ENCODE measurements around the gene SOD2.
A peak's percentile ranks its signal among the peaks of the same experiment; 100 is the strongest.
"Not testable (repeated sequence)": the region's sequence is repeated elsewhere in the genome, so short reads cannot be mapped to it uniquely, and the experiment has no call there.

Gene SOD2

DNA sequence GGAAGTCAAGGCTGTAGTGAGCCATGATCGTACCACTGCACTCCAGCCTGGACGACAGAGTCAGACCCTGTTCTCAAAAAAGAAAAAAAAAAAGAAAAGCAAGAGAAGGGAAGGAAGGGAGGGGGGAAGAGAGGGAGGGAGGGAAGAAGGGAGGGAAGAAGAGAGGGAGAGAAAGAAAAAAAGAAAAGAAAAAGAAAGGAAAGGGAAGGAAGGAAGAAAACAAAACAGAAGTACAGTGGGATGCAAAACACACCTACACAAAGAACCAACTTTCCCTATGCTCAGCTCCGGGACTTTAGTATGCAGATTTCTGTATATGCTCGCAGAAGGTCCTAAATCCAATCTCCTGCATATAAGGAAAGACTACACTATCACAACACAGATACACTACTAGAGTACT, 31.7 kb upstream of the SOD2 start:
- Histone ChIP-seq H3K36me3 (ENCODE audit: control insufficient read depth, insufficient read depth, low read length) (no peaks in the 10 kb centered on the region; the same call in none of the 2 replicates), H3K4me3 (replicated peaks; ENCODE audit: low read depth, low read length) (no peak overlapping the region), H3K27me3 (replicated peaks; ENCODE audit: control insufficient read depth, insufficient read depth, low read length) (no peaks in the 10 kb centered on the region)
- DNase-seq (ENCODE audit: extremely low read depth, insufficient read length), result no peak
- no peak for TF ChIP-seq CTCF (IDR thresholded peaks at IDR 0.05; ENCODE audit: insufficient read depth, low read length, poor library complexity, severe bottlenecking)

- H3K27me3 ChIP-seq (replicated peaks; ENCODE audit: control insufficient read depth, insufficient read depth, low read length), result no peaks in the 10 kb centered on the region
- no peak for TF ChIP-seq CTCF (IDR thresholded peaks at IDR 0.05; ENCODE audit: insufficient read depth, low read length, poor library complexity, severe bottlenecking)
- H3K4me3 ChIP-seq (replicated peaks; ENCODE audit: low read depth, low read length), result no peak overlapping the region
- H3K36me3 ChIP-seq (ENCODE audit: control insufficient read depth, insufficient read depth, low read length), result no peaks in the 10 kb centered on the region; the same call in none of the 2 replicates
- DNase-seq (ENCODE audit: extremely low read depth, insufficient read length), result no peak
These were observed 30.2 kb upstream of the SOD2 start for GRCh38 chr6:159723259-159723658.

GRCh38 chr6:159722655-159723054, 29.6 kb upstream of the SOD2 start:
- Histone ChIP-seq H3K36me3 (ENCODE audit: control insufficient read depth, insufficient read depth, low read length) (no peaks in the 10 kb centered on the region; the same call in none of the 2 replicates), H3K4me3 (replicated peaks; ENCODE audit: low read depth, low read length) (no peak overlapping the region), H3K27me3 (replicated peaks; ENCODE audit: control insufficient read depth, insufficient read depth, low read length) (no peaks in the 10 kb centered on the region)
- DNase-seq (ENCODE audit: extremely low read depth, insufficient read length), result no peak
- TF ChIP-seq CTCF (IDR thresholded peaks at IDR 0.05; ENCODE audit: insufficient read depth, low read length, poor library complexity, severe bottlenecking), result no peak

DNA sequence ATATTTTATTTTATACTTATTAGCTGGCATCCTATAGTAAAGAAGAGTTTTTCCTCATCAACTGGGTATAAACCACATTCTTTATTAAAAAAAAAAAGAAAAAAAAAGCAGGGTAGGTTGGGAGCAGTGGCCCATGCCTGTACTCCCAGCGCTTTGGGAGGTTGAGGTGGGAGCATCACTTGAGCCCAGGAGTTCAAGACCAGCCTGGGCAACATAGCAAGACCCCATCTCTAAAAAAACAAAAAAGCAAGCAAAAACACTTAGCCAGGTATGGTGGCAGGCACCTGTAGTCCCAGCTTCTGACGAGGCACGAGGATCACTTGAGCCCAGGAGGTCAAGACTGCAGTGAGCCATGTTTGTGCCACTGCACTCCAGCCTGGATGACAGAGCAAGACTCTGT, 28.9 kb upstream of the SOD2 start:
- DNase-seq (ENCODE audit: extremely low read depth, insufficient read length); H3K4me3 ChIP-seq (replicated peaks; ENCODE audit: low read depth, low read length); H3K27me3 ChIP-seq (replicated peaks; ENCODE audit: control insufficient read depth, insufficient read depth, low read length): not testable (repeated sequence)

GRCh38 chr6:159720708-159721107, 27.7 kb upstream of the SOD2 start:
- no peaks in the 10 kb centered on the region for H3K27me3 ChIP-seq (replicated peaks; ENCODE audit: control insufficient read depth, insufficient read depth, low read length)
- H3K4me3 ChIP-seq (replicated peaks; ENCODE audit: low read depth, low read length), result no peak overlapping the region
- TF ChIP-seq CTCF (IDR thresholded peaks at IDR 0.05; ENCODE audit: insufficient read depth, low read length, poor library complexity, severe bottlenecking), result peak; percentile 50
- DNase-seq (ENCODE audit: extremely low read depth, insufficient read length), result no peak
- no peaks in the 10 kb centered on the region; the same call in none of the 2 replicates for H3K36me3 ChIP-seq (ENCODE audit: control insufficient read depth, insufficient read depth, low read length)

More for the DNA sequence above, 28.9 kb upstream of the SOD2 start:
- H3K36me3 ChIP-seq (ENCODE audit: control insufficient read depth, insufficient read depth, low read length), result not testable (repeated sequence)

DNA sequence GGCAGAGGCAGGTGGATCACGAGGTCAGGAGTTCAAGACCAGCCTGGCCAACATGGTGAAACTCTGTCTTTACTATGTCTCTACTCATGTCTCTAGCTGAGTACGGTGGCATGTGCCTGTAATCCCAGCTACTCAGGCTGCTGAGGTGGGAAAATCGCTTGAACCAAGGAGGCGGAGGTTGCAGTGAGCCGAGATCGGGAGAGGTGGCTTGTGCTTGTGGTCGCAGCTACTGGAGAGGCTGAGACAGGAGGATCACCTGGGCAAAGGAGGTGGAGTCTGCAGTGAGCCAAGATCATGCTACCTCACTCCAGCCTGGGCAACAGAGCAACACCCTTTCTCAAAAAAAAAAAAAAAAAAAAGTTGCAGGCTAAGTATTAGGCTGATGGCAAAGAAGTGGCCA, 26.2 kb upstream of the SOD2 start:
- H3K27me3 ChIP-seq (replicated peaks; ENCODE audit: control insufficient read depth, insufficient read depth, low read length), result no peaks in the 10 kb centered on the region
- no peak overlapping the region for H3K4me3 ChIP-seq (replicated peaks; ENCODE audit: low read depth, low read length)
- TF ChIP-seq CTCF (IDR thresholded peaks at IDR 0.05; ENCODE audit: insufficient read depth, low read length, poor library complexity, severe bottlenecking), result no peak
- DNase-seq (ENCODE audit: extremely low read depth, insufficient read length), result no peak
- H3K36me3 ChIP-seq (ENCODE audit: control insufficient read depth, insufficient read depth, low read length), result no peaks in the 10 kb centered on the region; the same call in none of the 2 replicates
